Eye (tissue), 1 donor: ENCODE data around the gene RNU5D-1.
"Not testable (repeated sequence)": the region's sequence is repeated elsewhere in the genome, so short reads cannot be mapped to it uniquely, and the experiment has no call there.

Experiments
- DNase-seq: peaks from one replicate; pipeline ENCODE4 v3.0.0-alpha.2; 2015

Gene RNU5D-1

GRCh38 chr1:44730741-44731512 is at the start of gene RNU5D-1:
Gene RNU5D-1 (minus strand): TSS chr1:44731170.
- peak; percentile 98 for DNase-seq

DNA sequence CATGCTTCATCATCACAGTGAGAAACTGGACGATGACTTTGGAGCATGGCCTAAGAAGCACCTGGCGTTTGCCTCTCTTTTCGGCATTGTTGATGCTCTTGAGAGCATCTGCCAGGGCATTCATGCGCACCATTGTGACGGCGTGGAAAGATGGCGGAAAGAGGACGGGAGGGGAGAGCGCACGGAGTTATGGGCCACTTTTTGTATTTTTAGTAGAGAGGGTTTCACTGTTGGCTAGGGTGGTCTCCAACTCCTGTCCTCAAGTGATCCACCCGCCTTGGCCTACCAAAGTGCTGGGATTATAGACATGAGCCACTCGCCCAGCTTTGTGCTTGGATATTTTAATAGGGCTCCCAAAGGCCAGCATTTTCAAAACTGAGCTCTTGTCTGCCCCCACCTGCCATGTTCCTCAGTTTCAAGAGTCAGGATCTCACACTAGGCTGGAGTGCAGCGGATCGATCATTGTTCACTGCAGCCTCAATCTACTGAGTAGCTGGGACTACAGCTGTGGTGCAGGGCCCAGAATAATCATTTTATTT is 49.7 kb upstream of the RNU5D-1 start:
- DNase-seq = no peak

DNA sequence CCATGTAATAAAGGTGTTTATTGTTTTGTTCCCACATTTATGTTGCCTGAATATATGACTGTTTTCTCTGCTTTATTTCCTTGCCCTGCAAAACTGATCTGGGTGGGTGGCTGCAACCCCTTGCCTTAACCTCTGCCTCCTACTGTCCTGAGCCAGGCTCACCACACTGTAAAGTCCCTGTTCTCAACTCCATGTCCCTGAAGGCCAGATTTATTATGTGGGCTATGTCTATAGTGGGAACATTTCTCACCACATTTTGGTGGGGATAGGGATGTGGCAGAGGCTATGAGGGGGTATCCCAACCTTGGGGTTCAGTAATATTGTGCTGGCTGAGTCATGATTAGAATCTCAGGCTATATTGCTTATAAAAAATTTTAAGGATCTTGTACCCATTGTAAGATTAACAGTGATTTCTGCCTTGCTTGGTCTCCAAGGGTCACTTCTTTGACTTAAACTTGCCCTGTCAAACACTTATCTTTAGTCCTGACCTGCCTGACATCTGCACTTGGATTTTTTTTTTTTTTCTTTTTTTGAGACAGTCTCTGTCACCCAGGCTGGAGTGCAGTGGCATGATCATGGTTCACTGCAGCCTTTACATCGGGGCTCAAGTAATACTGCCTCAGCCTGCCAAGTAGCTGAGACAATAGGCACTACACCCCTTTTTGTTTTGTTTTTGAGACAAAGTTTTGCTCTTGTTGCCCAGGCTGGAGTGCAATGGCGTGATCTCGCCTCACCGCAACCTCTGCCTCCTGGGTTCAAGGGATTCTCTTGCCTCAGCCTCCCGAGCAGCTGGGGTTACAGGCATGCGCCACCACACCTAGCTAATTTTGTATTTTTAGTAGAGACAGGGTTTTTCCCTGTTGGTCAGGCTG is 48.0 kb upstream of the RNU5D-1 start:
- no peak for DNase-seq

DNA sequence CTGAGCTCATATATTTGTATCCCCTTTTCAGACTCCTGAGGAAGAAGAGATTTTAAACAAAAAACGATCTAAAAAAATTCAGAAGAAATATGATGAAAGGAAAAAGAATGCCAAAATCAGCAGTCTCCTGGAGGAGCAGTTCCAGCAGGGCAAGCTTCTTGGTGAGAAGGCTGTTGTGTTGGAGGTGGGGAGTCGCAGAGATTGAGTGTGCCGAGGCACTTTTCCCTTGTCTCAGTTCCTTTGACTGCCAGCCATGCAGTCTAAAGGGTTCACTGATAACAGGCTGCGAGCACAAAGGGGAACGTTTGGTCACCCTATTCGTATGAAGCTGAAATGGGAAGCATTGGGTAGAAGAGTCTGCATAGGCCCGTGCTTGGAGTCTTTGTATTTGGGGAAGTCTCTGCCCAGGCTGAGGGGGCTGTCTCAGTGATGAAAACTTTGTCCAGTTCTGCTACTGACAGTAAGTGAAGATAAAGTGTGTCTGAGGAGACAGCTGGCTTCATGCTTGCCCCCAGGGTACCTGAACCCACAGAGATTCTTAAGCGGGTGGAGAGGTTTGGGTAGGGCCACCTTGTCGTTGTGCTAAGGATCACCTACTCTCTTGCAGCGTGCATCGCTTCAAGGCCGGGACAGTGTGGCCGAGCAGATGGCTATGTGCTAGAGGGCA is 47.1 kb upstream of the RNU5D-1 start:
- no peak for DNase-seq

DNA sequence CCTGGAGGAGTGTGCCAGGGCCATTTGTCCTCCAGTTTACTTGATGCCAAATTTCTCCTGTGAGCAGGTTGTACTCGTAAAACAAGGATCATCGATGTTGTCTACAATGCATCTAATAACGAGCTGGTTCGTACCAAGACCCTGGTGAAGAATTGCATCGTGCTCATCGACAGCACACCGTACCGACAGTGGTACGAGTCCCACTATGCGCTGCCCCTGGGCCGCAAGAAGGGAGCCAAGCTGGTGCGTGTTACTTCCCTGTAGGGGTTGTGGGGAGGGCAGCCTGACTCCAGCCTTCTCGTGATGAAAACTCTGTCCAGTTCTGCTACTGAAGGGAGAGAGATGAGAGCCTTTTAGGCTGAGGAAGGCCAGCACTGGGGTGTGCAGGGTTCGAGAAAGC is 46.6 kb upstream of the RNU5D-1 start:
- DNase-seq = no peak

DNA sequence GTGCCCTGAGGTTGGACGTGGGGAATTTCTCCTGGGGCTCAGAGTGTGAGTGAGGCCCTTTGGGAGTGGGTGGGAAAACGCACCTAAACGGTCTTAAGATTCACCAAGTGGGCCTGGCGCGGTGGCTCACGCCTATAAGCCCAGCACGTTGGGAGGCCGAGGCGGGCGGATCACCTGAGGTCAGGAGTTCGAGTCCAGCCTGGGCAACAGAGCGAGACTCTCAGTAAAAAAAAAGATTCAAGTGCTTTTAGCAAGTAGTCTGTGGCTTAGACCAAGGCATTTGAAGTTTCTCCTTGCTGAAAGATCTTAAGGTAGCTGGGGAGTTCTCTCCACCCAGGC is 45.7 kb upstream of the RNU5D-1 start:
- DNase-seq = no peak

DNA sequence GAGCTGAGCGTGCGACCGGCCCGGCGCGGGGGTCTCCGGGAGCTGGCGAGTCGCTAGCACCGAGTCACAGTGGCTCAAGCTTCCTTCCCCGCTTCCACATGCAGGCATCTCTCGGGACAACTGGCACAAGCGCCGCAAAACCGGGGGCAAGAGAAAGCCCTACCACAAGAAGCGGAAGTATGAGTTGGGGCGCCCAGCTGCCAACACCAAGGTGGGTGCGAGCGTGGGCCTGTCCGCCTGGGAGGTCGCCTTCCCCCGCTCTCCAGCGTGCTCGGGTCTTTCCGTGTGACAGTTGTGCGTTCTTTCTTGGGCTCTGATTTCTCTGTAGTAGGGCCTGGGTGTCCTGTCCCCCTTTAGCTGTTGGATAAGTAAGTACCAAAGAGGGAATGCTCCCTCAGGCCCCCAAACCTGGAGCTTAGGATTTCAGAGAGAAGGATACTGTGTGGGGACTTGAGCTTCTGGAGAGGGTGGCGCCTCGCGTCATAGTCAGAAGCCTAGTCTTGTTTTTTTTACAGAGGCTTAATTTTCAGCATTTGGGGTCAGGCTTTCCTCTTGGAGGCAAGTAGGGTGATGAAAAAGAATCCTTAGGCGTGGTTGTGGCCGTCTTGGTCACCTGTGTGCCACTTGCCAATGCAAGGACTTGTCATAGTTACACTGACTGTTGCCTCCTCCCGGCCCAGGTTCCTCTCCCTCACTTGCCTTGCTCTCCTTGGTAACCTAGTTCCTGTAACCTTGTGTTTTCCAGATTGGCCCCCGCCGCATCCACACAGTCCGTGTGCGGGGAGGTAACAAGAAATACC is 45.2 kb upstream of the RNU5D-1 start:
- peak; percentile 60 for DNase-seq

DNA sequence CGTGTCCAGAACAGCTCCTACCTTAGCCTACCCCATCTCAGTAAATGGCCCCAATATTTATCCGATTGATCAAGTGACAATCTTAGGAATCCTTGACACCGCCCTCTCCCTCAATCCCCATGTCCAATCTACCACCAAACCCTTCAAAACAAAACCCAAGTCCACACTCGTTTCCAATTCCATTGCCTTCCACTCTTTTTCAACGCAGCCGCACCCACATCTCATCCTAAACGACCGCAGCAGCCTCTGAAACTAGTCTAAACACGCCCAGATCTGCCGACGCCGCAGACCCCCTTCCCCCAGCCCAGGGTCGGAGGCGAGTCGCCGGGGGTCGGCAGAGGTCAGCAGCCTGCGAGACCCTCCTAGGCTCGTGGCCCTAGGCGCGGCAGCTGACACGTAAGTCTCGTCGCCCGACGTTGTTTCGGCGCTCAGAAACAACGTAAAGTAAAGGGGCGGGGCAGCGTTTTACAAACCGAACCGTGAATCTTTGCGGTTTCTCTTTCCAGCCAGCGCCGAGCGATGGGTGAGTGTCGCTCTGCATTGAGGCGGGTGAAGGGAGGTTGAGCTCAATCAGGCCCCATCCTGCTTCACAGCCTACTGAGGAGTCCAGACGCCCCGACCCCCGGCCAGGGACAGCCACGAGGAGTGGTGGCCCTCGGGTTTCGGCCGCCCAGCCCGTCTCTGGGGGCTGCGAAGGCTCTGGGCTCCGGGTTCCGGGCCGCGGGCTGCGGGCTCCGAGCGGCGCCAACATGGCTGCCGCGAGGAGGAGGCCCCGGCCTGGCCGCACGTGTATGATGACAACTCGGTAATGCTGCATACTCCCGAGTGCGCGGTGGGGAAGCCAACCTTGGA is 44.3 kb upstream of the RNU5D-1 start, which contains the start of gene RPS8:
RPS8 (plus strand) TSS at position 463 of the 852 bp plus-strand sequence; CDS start at position 520, 57 bp downstream.
- peak; percentile 99 for DNase-seq

GRCh38 chr1:44766421-44766820 is 35.5 kb upstream of the RNU5D-1 start:
- not testable (repeated sequence) for DNase-seq

GRCh38 chr1:44760876-44761275 is 29.9 kb upstream of the RNU5D-1 start:
- DNase-seq = no peak

- no peak for DNase-seq
These were observed 28.1 kb upstream of the RNU5D-1 start for GRCh38 chr1:44759077-44759476.

- DNase-seq = no peak
These were observed 26.4 kb upstream of the RNU5D-1 start for GRCh38 chr1:44757420-44757819.

- no peak for DNase-seq
These were observed 16.9 kb upstream of the RNU5D-1 start for GRCh38 chr1:44747878-44748277.

GRCh38 chr1:44743211-44743610 is 12.2 kb upstream of the RNU5D-1 start:
- DNase-seq = no peak

GRCh38 chr1:44740179-44740617 is 9.2 kb upstream of the RNU5D-1 start:
- DNase-seq = no peak

DNA sequence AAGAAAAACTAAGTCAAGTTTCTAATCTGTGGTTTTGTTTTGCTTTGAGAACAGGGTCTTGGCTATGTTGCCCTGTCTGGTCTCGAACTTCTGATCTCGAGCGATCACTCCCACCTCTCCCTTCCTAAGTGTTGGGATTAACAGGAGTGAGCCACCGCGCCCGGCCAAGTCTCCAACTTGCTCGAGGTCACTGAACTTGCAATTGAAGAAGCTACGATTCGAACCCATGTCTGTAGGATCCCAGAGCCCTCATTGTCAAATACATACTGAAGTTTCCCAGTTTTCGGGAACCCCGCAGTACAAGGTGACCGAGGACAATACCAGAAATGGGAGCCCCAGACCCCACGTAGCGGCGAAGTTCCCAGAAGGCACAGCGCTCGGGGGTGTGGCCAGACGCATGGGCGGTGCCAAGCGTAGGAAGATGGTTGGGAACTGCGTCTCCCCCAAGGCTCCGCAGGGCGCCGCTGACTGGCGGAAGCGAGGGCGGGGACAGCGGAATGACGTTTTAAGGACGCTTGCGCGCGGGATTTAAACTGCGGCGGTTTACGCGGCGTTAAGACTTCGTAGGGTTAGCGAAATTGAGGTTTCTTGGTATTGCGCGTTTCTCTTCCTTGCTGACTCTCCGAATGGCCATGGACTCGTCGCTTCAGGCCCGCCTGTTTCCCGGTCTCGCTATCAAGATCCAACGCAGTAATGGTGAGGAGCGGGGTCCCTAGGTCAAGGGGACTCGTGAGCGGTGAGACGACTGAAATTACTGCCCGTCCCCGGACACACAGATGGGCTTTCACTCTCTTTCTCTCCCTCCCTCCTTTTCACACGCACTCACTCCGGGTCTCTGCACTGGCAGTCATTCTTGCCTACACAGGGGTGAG is 8.6 kb upstream of the RNU5D-1 start, which contains the start of gene KIF2C:
KIF2C (plus strand) TSS at position 531 of the 872 bp plus-strand sequence; CDS start at position 627, 96 bp downstream.
- peak; percentile 99 for DNase-seq

- not testable (repeated sequence) for DNase-seq
These were observed 8.0 kb upstream of the RNU5D-1 start for GRCh38 chr1:44738953-44739306.

GRCh38 chr1:44735992-44736391 is 5.0 kb upstream of the RNU5D-1 start:
- DNase-seq = no peak

DNA sequence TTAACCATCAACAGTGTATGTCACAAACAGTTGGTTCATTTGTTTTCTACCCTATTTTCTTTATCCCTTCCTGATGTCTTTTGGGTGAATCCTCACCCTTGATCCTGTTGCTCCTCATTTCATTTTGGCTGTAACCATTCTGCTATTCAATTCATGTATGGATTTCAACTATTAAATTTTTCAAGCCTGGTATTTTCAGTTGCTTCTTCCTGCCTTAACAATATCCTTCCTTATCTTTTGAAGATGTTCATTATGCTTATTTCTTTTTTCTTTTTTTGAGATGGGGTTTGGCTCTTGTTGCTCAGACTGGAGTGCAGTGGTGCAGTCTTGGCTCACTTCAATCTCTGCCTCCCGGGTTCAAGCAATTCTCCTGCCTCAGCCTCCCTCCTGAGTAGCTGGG is 2.8 kb upstream of the RNU5D-1 start:
- DNase-seq = no peak

DNA sequence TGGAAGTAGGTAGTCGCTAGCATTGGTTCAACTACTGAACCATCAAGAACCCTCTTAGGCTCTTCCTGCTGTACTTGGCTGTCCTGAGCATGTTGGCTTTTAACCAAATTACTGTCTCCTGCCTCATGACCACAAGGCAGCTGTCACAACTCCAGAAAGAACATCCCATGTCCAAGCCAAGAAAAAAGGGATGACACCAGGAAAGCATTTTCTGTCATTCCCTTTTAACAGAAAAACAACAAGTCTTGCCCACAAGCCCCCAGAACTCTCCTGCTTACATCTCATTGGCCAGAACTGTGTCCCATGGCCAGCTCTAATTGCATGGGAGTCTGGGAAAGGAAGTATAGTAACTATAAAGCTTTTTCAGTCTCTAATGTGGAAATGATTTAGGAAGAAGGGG is 2.4 kb upstream of the RNU5D-1 start:
- DNase-seq = peak; percentile 5
